ENCODE results near the gene CALN1. TPM values are rescaled to one million over a fixed set of nuclear protein-coding genes. Genes with fewer than 3 reads are reported as not detected.
"Not testable (repeated sequence)": the region's sequence is repeated elsewhere in the genome, so short reads cannot be mapped to it uniquely, and the experiment has no call there.

The CALN1 gene
- total RNA-seq, 1 donor from 2014 or later: 1.2 TPM

DNA sequence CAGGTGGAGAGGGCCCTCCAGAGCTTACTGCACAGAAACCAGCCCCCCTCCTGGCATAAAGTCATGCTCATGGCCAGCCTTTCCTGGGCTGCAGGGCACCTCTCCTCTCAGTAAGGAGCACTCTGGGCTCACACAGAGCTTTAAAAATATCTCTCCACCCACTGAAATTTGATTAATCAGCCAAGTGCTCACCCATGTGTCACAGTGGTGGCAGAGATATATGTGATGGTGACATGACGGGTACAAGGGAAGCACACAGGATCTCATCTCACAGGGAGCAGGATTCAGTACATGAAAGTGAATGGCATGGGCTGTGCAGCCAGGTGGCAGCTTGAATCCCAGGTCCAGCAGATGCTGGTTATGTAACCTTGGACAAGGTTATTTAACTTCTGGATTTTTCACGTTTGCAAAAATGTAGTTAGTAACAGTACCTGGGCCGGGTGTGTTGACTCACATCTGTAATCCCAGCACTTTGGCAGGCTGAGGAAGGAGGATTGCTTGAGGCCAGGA is 144.8 kb downstream of the CALN1 start:
- no peak for DNase-seq (ENCODE audit: low spot score)

DNA sequence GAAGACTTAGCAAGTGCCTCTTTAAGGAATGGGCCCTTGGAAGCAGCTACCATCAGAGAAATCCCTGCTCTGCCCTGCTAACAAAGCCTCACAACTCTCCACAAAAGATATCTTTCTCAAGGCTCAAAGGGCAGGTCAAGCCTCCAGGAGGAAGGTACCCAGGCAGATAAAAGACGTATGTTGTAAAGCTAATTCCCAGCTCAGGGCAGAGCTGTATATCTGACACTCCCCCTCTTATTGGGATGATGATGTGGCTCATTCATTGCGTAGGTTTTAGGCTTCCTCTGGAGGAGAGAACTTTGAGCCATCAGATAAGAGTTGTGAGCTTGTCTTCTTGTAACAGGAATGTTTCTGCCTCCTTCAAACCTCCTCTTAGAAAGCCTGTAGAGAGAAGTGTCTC is 145.4 kb downstream of the CALN1 start:
- no peak for DNase-seq (ENCODE audit: low spot score)

DNA sequence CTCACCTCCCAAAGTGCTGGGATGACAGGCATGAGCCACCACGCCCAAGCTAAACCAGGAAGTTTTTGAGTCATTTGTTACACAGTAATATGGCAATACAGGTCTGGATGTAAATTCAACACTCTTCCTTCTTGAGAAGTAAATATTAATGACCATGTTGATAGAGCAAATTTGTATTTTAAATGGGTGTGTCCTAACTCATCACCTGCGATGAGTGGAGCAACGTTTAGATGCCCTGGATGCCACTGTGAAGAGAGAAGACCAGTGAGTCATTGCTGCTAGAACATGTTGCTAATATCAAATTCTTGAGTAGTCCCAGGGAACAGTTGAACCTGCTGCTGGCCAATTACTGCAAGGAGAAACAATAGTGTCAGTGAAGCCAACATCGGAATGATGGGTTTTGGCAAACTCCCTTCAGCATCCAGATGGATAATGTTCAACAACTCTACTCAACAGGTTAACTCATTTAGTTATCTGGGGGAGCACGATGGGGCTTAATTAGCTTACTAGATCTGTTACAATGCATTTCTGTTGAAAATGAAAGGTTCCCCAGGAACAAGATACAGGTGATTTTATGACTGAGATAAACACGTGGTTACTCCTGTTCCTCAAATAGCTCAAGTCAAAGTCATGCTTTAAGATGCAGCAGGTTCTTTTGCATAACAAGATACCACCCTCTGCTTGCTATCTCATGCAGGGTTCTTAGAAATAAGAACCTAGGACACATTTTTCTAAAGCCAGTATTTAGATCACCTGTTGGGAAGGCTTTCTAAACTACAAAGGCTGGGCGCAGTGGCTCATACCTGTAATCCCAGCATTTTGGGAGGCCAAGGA is 146.8 kb downstream of the CALN1 start:
- DNase-seq (ENCODE audit: low spot score): no peak

DNA sequence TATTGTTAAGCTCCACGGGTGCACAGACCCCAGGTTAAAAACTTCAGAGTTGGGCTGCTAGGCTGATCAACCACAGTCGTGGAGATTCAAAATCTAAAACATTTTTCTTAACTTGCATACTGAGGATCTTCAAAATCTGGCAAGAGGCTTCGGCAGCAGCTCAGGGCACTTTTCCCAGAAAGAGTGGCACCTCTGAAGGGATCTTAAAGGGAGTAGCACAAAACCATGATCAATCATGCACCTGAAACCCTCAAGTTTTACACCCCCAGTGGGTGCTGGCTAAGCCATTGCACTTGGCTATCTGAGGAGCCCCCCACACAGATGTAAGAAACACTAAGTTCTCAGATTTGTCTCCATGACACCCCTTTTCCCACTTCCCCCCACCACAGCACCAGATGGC is 151.7 kb downstream of the CALN1 start:
- no peak for DNase-seq (ENCODE audit: low spot score)

DNA sequence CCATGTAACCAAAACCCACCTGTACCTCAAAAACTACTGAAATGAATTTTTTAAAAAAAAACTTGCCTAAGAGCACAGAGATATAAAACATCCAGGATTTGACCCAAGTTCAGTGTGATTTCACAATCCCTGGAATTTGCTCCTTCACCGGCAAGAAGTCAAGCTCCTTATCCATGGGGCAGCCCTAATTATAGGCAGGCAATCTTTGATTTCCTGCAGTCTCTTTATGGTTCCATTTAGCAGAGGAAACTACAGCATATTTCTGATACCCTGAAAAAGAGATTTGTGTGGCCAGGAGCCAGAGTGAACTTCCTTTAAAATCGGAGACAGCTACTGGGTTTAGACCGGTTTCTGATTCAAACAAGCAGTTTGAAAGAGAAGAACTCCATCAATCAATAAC is 154.1 kb downstream of the CALN1 start:
- no peak for DNase-seq (ENCODE audit: low spot score)

DNA sequence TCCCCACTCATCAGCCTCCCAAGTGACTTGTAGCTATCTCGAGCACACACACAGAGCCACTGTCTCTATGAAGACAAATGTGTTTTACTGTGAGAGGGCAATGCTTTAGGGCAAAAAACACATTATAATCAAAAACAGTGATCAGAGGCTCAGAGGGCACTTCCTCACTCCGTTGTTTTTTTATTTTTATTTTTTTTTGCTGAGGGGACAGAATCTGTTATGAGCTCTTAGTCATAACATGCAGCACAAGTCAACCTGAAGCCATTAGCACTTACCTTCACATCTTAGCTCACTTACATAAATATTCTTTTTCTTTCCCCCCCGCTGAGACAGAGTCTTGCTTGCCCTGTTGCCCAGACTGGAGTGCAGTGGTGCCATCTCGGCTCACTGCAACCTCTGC is 157.7 kb downstream of the CALN1 start:
- no peak for DNase-seq (ENCODE audit: low spot score)

DNA sequence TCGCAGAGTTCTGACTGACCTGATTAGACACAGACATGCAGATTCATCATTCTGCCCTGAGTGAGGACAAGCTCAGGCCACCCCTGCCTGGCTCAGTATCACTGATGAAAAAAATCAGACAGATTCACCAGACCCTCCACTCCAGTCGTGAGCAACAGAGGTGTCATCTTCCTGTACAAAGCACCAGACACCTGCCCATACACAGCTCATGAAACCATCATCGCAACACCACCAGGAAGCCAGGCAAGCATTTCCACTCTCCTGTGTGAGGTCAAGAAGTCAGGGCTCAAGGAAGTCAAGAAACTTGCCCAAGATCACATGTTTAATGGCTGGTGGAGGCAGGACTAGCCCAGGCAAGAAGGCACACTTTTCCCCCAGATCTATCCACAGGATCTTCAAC is 163.0 kb downstream of the CALN1 start:
- no peak for DNase-seq (ENCODE audit: low spot score)

DNA sequence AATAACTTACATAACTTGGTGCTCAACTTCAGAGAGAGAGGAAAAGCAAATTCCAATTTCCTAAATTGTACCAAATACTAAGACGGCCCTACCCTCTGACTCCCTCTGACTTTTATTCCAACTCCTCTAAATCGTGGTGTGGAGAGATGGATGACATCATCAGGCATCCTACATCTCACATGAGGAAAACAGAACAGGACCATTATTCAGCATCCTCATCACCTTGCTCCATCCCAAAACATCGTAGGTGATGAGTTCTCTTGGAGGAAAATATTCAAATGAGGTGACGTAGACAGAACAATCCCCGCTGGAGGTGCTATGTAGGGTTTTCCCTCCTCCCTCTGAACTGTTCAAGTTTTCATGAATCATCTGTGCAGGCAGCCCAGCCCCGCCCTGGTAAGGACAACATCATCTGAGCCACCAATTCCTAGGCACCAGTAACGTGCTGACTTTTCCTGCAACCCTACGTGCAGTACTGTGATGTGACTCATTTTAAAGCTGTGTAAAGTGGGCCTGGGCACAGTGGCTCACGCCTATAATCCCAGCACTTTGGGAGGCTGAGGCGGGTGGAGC is 167.2 kb downstream of the CALN1 start:
- DNase-seq (ENCODE audit: low spot score): no peak

DNA sequence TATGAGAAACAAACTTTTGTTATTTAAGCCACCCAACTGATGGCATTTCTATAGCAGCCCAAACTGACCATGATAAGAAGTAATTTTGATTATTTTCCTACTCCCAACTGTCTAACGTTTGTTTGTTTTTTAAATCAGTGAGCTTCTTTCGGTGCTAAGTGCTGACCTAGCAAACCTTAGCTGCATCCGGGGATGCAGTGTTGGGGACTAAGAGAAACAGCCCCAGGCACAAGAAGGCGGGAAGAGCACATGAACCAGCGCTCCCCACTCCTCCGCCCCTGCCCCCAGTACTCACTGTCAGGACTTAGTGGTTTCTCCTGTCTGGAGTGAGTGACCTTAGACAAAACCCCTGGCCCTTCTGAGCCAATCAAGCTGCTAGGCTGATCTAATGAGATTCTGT is 168.8 kb downstream of the CALN1 start:
- DNase-seq (ENCODE audit: low spot score): no peak

DNA sequence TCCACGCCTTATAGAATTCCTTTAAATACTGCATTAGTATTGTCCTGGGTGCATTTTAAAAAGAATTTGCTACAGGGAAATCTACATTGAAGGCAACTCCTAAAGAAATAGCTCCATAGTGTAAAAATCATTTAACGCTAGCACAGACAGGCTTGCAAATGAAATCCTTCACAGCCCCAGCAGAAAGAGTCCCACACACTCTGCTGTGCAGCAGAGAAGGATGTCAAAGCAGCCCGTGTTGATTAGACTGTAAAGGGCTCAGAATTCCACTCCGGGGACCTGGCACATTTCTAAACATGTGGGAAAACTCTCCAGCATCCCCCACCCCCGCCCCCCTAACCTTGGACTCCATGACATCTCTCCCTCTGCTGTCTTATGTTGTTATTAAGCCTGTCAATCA is 176.8 kb downstream of the CALN1 start:
- DNase-seq (ENCODE audit: low spot score): no peak

DNA sequence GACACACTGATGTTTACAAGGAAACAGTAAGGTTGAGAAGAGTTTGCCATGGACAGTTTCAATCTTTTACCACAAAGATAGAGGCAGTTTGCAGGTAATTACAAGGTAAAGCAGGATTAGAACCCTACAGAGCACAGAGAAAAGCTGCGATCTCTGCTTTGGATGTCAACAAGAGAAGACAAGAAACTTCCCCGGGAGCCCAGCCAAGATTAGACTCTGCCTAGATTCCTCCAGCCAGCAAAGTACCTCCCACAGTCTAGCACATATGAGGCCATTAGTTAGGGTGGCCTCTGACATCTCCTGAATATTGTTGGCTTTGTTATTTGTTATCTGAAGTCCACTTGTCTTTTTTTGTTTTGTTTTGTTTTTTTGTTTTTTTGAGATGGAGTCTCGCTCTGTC is 178.1 kb downstream of the CALN1 start:
- no peak for DNase-seq (ENCODE audit: low spot score)

DNA sequence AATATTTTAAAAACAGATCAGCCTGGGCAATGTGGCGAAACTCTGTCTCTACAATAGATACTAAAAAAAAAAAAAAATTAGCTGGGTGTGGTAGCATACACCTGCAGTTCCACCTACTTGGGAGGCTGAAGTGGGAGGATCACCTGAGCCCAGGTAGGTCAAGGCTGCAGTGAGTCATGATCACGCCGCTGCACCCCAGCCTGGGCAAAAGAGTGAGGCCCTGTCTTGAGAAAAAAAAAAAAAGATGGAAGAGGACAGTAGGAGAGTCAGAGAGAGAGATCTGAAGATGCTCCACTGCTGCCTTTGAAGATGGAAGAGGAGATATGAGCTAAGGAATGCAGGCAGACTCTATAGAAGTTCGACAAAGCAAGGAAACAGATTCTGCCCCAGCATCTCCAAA is 181.9 kb downstream of the CALN1 start:
- DNase-seq (ENCODE audit: low spot score): no peak

DNA sequence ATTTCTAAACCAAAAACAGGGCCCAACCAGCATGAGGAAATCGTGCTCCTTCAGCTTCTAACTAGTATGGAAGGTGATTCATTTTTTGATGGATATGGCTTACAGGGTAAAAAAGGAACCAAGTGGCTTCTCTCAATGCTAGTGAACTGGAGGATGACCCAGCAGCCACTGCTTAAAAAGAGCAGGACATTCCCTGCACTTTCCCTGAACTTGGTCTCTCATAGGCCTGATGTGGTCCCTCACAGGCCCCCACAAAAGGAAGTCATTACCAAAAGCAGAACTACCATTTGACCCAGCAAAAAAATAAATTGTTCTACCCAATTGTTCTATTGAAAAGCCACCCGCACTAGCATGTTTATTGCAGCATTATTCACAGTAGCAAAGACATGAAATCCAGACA is 188.8 kb downstream of the CALN1 start:
- no peak for DNase-seq (ENCODE audit: low spot score)

DNA sequence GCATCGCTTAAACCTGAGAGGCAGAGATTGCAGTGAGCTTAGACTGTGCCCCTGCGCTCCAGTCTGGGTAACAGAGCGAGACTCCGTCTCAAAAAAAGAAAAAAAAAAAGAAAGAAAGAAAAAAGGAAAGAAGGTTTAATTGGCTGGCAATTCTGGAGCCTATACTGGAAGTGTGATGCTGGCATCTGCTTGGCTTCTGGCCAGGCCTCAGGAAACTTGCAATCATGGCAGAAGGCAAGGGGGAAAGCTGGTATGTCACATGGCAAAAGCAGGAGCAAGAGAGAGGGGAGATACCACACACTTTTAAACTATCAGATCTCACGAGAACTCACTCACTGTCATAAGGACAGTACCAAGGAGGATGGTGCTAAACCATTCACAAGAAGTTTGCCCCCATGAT is 190.0 kb downstream of the CALN1 start:
- no peak for DNase-seq (ENCODE audit: low spot score)

DNA sequence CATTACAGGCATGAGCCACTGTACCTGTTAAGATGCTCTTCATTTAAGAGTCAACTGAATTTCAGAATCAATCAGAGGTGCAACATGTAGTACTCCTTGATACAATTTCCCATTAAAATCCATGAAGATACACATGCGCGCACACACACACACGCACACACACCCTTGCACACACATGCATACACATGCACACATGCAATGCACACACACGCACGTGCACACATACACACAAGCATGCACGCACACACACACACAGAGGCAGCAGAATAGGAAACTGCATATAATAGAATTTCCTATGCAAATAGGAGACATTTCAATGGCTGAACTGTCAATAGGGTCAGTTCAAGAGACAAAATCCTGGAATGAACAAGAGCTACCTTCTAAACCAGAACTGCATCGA is 192.6 kb downstream of the CALN1 start:
- no peak for DNase-seq (ENCODE audit: low spot score)

DNA sequence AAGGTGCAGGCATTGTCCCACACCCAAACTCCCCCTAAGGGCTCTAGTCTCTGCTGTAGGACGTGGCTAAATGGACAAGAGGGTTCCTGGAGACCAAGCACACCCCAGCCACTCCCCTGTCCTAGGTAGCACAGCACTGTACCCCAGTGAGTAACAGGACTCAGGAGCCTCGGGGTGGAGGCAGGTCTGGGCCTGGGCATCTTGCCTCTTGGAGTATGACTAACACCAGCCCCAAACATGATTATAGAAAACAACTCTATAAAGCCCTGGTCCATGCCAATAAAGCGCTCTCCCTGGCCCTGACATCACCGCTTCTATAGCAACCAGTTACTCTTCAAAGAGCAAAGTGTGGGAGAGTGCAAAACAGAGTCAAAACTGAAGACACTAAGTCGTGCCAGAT is 195.0 kb downstream of the CALN1 start:
- no peak for DNase-seq (ENCODE audit: low spot score)

DNA sequence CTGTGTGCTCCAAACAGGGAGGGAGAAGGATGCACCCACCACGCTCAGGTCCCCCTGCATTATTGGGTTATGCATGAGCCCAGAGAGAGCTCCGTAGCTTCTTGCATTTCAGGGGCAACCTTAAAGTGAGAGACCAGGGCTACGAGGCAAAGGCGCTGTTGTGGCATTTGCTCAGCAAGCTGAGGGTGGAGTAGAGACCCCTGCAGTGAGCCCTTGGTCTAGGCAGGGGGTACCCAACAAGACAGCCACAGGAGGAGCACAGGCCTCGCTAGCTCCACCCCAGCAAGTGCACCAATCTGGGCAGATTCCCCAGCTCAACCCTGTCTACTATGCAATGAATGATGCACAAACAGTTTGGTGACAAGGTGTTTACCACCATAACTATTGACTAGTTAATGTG is 198.4 kb downstream of the CALN1 start:
- DNase-seq (ENCODE audit: low spot score): no peak

DNA sequence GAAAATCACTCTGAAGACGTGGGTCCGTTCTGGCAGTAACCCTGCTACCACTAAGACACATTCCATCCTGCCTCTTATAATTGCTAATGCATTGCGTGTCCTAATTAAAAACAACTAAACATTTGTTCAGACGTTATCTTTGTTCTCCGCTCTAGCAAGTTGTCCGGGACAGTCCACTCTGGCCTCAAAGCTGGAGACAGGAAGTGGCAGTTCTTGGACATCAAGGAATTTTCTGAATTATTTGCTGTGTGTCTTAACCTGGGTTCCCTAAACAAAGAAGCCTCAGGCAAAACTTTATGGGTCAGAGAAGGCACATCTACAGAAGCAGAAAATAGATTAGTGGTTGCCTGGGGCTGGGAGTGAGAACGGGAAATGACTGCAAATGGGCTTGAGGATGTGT is 199.1 kb downstream of the CALN1 start:
- no peak for DNase-seq (ENCODE audit: low spot score)

DNA sequence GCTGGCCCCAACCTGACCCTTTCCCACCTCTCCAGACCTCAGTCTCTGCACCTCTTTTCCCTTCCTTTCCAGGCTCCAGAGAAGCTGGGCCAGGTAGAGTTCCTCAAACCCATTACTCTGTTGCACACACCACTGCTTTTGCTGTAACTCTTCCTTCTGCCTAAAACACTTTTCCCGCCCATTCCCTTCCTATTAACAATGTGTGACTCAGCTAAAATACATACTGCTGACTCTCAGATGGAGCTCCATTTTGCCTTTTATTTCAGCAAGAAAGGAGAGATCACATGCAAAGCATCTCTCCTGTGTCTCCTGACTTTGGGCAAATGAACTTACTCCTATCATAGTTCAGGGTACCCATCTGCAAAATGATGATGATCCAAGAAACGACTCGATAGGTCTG is 201.0 kb downstream of the CALN1 start:
- no peak for DNase-seq (ENCODE audit: low spot score)

DNA sequence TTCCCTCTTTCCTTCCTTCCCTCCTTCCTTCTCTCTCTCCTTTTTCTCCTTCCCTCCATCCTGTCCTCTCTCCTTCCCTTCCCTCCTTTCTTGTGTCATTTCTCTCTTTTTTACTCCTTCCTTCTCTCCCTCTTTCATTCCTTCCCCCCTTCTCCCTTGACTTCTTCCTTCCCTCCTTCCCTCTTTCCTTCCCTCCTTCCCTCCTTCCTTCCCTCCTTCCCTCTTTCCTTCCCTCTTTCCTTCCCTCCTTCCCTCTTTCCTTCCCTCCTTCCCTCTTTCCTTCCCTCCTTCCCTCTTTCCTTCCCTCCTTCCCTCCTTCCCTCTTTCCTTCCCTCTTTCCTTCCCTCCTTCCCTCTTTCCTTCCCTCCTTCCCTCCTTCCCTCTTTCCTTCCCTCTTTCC is 203.1 kb downstream of the CALN1 start:
- DNase-seq (ENCODE audit: low spot score): not testable (repeated sequence)

DNA sequence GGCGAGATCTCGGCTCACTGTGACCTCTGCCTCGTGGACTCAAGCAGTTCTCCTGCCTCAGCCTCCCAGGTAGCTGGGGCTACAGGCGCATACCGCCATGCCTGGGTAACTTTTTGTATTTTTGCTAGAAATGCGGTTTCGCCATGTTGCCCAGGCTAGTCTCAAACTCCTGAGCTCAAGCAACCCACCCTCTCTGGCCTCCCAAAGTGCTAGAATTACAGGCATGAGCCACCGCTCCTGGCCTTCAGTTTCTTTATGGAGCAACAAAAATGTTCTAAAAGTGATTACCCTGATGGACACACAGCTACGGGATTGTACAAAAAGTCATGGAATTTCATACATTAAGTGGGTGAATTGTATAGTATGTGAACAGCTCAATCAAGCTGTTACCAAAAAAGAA is 216.0 kb downstream of the CALN1 start:
- DNase-seq (ENCODE audit: low spot score): no peak

DNA sequence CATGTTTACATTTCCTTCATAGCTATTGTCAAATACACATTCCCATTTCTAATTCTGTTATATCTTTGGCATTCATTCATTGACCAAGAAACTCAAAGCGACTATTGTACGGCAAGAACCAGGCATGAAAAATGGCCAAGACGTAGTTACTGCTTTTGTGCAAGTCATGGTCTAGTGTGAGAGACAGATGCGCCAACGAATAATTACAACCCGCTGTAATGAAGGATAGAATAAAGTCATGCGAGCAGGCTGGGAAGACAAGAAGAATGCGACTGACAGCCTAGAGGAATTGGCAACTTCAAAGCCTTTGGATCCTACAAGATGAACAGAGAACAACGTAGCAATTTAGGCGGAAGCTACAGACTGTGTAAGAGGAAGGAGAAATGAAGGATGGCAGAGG is 221.2 kb downstream of the CALN1 start:
- DNase-seq (ENCODE audit: low spot score): no peak

DNA sequence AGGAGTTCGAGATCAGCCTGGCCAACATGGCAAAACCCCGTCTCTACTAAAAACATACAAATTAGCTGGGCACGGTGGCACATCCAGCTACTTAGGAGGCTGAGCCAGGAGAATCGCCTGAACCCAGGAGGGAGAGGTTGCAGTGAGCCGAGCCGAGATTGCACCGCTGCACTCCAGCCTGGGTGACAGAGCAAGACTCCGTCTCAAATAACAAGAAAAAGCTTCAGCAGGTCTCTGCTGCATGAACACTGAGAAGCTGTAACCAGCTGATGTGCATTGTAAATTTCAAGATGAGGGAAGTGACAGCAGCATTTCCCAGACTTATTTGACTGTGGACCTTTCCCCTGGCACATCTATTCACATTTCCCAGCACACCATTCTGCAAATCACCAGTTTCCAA is 222.0 kb downstream of the CALN1 start:
- DNase-seq (ENCODE audit: low spot score): no peak

DNA sequence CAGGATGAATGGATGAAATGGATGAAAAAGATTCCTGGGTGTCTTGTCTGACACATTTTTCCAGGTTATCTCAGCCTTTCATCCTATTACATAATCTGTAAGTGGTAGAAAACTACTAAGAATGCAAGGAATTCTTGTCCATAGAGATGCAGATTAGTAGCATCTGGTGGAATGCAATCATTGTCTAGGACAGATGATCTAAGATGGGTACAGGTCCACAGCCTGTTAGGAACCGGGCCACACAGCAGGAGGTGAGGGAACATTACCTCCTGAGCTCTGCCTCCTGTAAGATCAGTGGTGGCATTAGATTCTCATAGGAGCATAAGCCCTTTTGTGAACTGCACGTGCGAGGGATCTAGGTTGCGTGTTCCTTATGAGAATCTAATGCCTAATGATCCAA is 225.0 kb downstream of the CALN1 start:
- no peak for DNase-seq (ENCODE audit: low spot score)
